ENCODE results near the gene XRCC4. TPM values are rescaled to one million over a fixed set of nuclear protein-coding genes. Genes with fewer than 3 reads are reported as not detected.

Gene XRCC4
- total RNA-seq, 1 experiment from 2014 or later, result 24.6 TPM

GRCh38 chr5:83360573-83360972 is 283.2 kb downstream of the XRCC4 start:
- TF ChIP-seq CTCF (IDR thresholded peaks at IDR 0.05 in 2 of 3, conservative IDR thresholded peaks at IDR 0.05 in 1 of 3; ENCODE audit: borderline replicate concordance in 1 of 3, insufficient read depth in 1 of 3, low read depth in 2 of 3, low read length in 2 of 3) (no peak), CBX3 (IDR thresholded peaks at IDR 0.05; ENCODE audit: low read depth) (no peak), TCF7L2 (IDR thresholded peaks at IDR 0.05; ENCODE audit: borderline replicate concordance, extremely low read depth, insufficient read depth, insufficient read length) (peak; percentile 85), ZNF274 (IDR thresholded peaks at IDR 0.05; ENCODE audit: low read depth, low read length) (no peak), ATF3 (IDR thresholded peaks at IDR 0.05) (no peak), ELF1 (IDR thresholded peaks at IDR 0.05; ENCODE audit: borderline replicate concordance, low read depth) (no peak), SIN3A (IDR thresholded peaks at IDR 0.05; ENCODE audit: low read depth) (no peak)
- ATAC-seq (peak; percentile 96), DNase-seq (ENCODE audit: low read depth, low spot score) (peak; percentile 51)
- H3K36me3 ChIP-seq (ENCODE audit: control insufficient read depth in 1 of 2, insufficient read depth in 2 of 2, low read length in 2 of 2), result no peaks in the 10 kb centered on the region
- H3K4me1 ChIP-seq (ENCODE audit: control insufficient read depth in 1 of 2, insufficient read depth in 2 of 2, low read length in 2 of 2), result peaks cover 4 to 13% of the 10 kb centered on the region in 2 experiments; a peak in 2 of 4 replicates
- H3K9me3 ChIP-seq (ENCODE audit: control insufficient read depth in 1 of 2, insufficient read depth in 1 of 2, low read depth in 1 of 2, low read length in 2 of 2), result no peaks in the 10 kb centered on the region
- H3K9me2 ChIP-seq (ENCODE audit: insufficient read depth), result no peaks in the 10 kb centered on the region
- H3K79me2 ChIP-seq (ENCODE audit: insufficient read depth, low read length), result no peaks in the 10 kb centered on the region
- no peaks in the 10 kb centered on the region for H3K27me3 ChIP-seq (ENCODE audit: insufficient read depth, low read length)
- no TSS peak for BruUV-seq (replicated peaks)
- ChIA-PET CTCF (no interaction called here), POLR2A (no interaction called here), RAD21 (ENCODE audit: low non-redundant PET in 1 of 2, low total read pairs in 2 of 2, uncharacterized antibody in 2 of 2, unreplicated experiment in 2 of 2) (no interaction called here)
- H3K4me2 ChIP-seq (ENCODE audit: low read length), result peak overlapping the region; percentile 29
- no peaks in the 10 kb centered on the region for H4K20me1 ChIP-seq (ENCODE audit: insufficient read depth)
- intact Hi-C loops (cut with micrococcal nuclease), result no loop called here
- H2AFZ ChIP-seq (ENCODE audit: low read depth, low read length, poor library complexity, severe bottlenecking), result no peak overlapping the region
- H3K9ac ChIP-seq (ENCODE audit: low read length), result no peak overlapping the region
- H3K4me3 ChIP-seq (replicated peaks in 1 of 2; ENCODE audit: low read depth in 1 of 2, low read length in 2 of 2), result no peak overlapping the region
- H3K27ac ChIP-seq (ENCODE audit: low read depth, low read length), result no peak overlapping the region

GRCh38 chr5:83362526-83362925 is 285.2 kb downstream of the XRCC4 start:
- ChIA-PET RAD21 (ENCODE audit: low non-redundant PET in 1 of 2, low total read pairs in 2 of 2, uncharacterized antibody in 2 of 2, unreplicated experiment in 2 of 2) (no interaction called here), CTCF (no interaction called here), POLR2A (no interaction called here)
- H3K79me2 ChIP-seq (ENCODE audit: insufficient read depth, low read length), result no peaks in the 10 kb centered on the region
- ATAC-seq (no peak), DNase-seq (ENCODE audit: low read depth, low spot score) (no peak)
- no peak overlapping the region for H2AFZ ChIP-seq (ENCODE audit: low read depth, low read length, poor library complexity, severe bottlenecking)
- BruUV-seq (replicated peaks), result no TSS peak
- H3K4me1 ChIP-seq (ENCODE audit: control insufficient read depth in 1 of 2, insufficient read depth in 2 of 2, low read length in 2 of 2), result peaks cover 4 to 13% of the 10 kb centered on the region in 2 experiments; a peak in 2 of 4 replicates
- intact Hi-C loops (cut with micrococcal nuclease), result no loop called here
- no peaks in the 10 kb centered on the region for H3K9me2 ChIP-seq (ENCODE audit: insufficient read depth)
- H3K4me3 ChIP-seq (replicated peaks in 1 of 2; ENCODE audit: low read depth in 1 of 2, low read length in 2 of 2), result no peak overlapping the region
- H3K27me3 ChIP-seq (ENCODE audit: insufficient read depth, low read length), result no peaks in the 10 kb centered on the region
- no peaks in the 10 kb centered on the region for H4K20me1 ChIP-seq (ENCODE audit: insufficient read depth)
- no peaks in the 10 kb centered on the region for H3K9me3 ChIP-seq (ENCODE audit: control insufficient read depth in 1 of 2, insufficient read depth in 1 of 2, low read depth in 1 of 2, low read length in 2 of 2)
- no peaks in the 10 kb centered on the region for H3K36me3 ChIP-seq (ENCODE audit: control insufficient read depth in 1 of 2, insufficient read depth in 2 of 2, low read length in 2 of 2)
- no peak overlapping the region for H3K27ac ChIP-seq (ENCODE audit: low read depth, low read length)
- H3K4me2 ChIP-seq (ENCODE audit: low read length), result no peak overlapping the region
- H3K9ac ChIP-seq (ENCODE audit: low read length), result no peak overlapping the region
- TF ChIP-seq TCF7L2 (IDR thresholded peaks at IDR 0.05; ENCODE audit: borderline replicate concordance, extremely low read depth, insufficient read depth, insufficient read length) (no peak), FOSL1 (IDR thresholded peaks at IDR 0.05; ENCODE audit: low read depth) (no peak), SRF (IDR thresholded peaks at IDR 0.05; ENCODE audit: low read depth) (no peak), ZBTB33 (IDR thresholded peaks at IDR 0.05; ENCODE audit: extremely low read depth, insufficient replicate concordance, low read length) (no peak), POLR2A (IDR thresholded peaks at IDR 0.05; ENCODE audit: borderline replicate concordance, extremely low read depth, insufficient read depth, insufficient read length) (no peak), ATF3 (IDR thresholded peaks at IDR 0.05) (no peak), CTCF (IDR thresholded peaks at IDR 0.05 in 2 of 3, conservative IDR thresholded peaks at IDR 0.05 in 1 of 3; ENCODE audit: borderline replicate concordance in 1 of 3, insufficient read depth in 1 of 3, low read depth in 2 of 3, low read length in 2 of 3) (no peak), CBX3 (IDR thresholded peaks at IDR 0.05; ENCODE audit: low read depth) (no peak)
